22Rv1 (cell line): ENCODE data around the gene LGALS3BP.
A peak's percentile ranks its signal among the peaks of the same experiment; 100 is the strongest.

Experiments
- H3K27ac ChIP-seq: fragments of 450-650 bp; 2 replicates; pipeline ENCODE4 v1.5.1; 2017
- CTCF ChIP-seq: fragments of 450-650 bp; IDR thresholded peaks from 2 replicates; pipeline ENCODE4 v1.5.1; 2017; ENCODE audit warnings: mild to moderate bottlenecking
- ZFX ChIP-seq: fragments of 450-650 bp; IDR thresholded peaks from 2 replicates; pipeline ENCODE4 v1.6.1; 2017; ENCODE audit warnings: antibody characterized with exemption, borderline replicate concordance

Gene LGALS3BP

GRCh38 chr17:79011451-79012147, 31.9 kb upstream of the LGALS3BP start:
- TF ChIP-seq CTCF = no peak
- TF ChIP-seq ZFX = no peak
- H3K27ac ChIP-seq = no peak overlapping the region

GRCh38 chr17:79010304-79010646, 30.6 kb upstream of the LGALS3BP start:
- TF ChIP-seq CTCF (no peak), ZFX (no peak)
- peak overlapping the region; percentile 99 for H3K27ac ChIP-seq

GRCh38 chr17:79009397-79010303, 29.9 kb upstream of the LGALS3BP start, which contains the start of gene CANT1:
TSS of gene CANT1 (minus strand) at chr17:79009764. CDS start at chr17:78997622, 12,142 bp downstream.
- no peak for TF ChIP-seq CTCF
- no peak for TF ChIP-seq ZFX
- peak within 1 kb of the TSS; percentile 99 for H3K27ac ChIP-seq

GRCh38 chr17:79008666-79009387, 29.1 kb upstream of the LGALS3BP start:
- no peak for TF ChIP-seq ZFX
- TF ChIP-seq CTCF = no peak
- peak overlapping the region; percentile 99 for H3K27ac ChIP-seq

GRCh38 chr17:79007504-79008381, 28.0 kb upstream of the LGALS3BP start:
- TF ChIP-seq CTCF (no peak), ZFX (no peak)
- peak overlapping the region; percentile 99 for H3K27ac ChIP-seq

- H3K27ac ChIP-seq = peak overlapping the region; percentile 99
Observed at GRCh38 chr17:79006794-79007503, 27.2 kb upstream of the LGALS3BP start.

More at GRCh38 chr17:79006794-79007503, 27.2 kb upstream of the LGALS3BP start:
- TF ChIP-seq ZFX = no peak
- no peak for TF ChIP-seq CTCF
